Type B pancreatic cell (in vitro differentiated cells): ENCODE results near the gene TOM1. TPM values are rescaled to one million over a fixed set of nuclear protein-coding genes. Genes with fewer than 3 reads are reported as not detected.

ENCODE experiments used
- DNase-seq: peaks from one replicate; pipeline ENCODE4 v3.0.0; 2021; ENCODE audit warnings: mixed read lengths; ENCODE audit not compliant: unreplicated experiment; ENCODE audit errors: extremely low spot score
- H3K27ac Mint-ChIP-seq: 2 replicates; pipeline ENCODE4 v1.8.0; 2021; ENCODE audit warnings: mild to moderate bottlenecking, mixed read lengths
- H3K27me3 Mint-ChIP-seq: 2 replicates; pipeline ENCODE4 v1.8.0; 2021; ENCODE audit warnings: mixed read lengths
- H3K36me3 Mint-ChIP-seq: 2 replicates; pipeline ENCODE4 v1.8.0; 2021; ENCODE audit warnings: mixed read lengths
- H3K4me1 Mint-ChIP-seq: one replicate; pipeline ENCODE4 v1.8.0; 2021; ENCODE audit warnings: mixed read lengths; ENCODE audit not compliant: unreplicated experiment
- H3K4me3 Mint-ChIP-seq: 2 replicates; pipeline ENCODE4 v1.8.0; 2021; ENCODE audit warnings: mild to moderate bottlenecking, mixed read lengths
- H3K9me3 Mint-ChIP-seq: 2 replicates; pipeline ENCODE4 v1.8.0; 2021; ENCODE audit warnings: mixed read lengths
- CTCF ChIP-seq: fragments of 200-600 bp; sonication (generic); conservative IDR thresholded peaks from 2 replicates; pipeline ENCODE4 v1.5.0; 2021; ENCODE audit warnings: antibody characterized with exemption, mild to moderate bottlenecking
- total RNA-seq: library from RNA; stranded (reverse); gene quantifications from 2 replicates; pipeline ENCODE4 v1.2.1, GENCODE V29; 2021; ENCODE audit warnings: low replicate concordance

The TOM1 gene
- total RNA-seq, 1 donor from 2014 or later = 37.6 TPM

- Mint-ChIP-seq H3K36me3 (peaks cover 9% of the 10 kb centered on the region), H3K27ac (no peak overlapping the region), H3K4me1 (no peaks in the 10 kb centered on the region), H3K27me3 (no peaks in the 10 kb centered on the region), H3K9me3 (no peaks in the 10 kb centered on the region), H3K4me3 (no peak overlapping the region)
- TF ChIP-seq CTCF = no peak
- DNase-seq = no peak
These were observed 41.6 kb downstream of the TOM1 start for GRCh38 chr22:35341090-35341874.

GRCh38 chr22:35342390-35342789 lies 42.7 kb downstream of the TOM1 start:
- DNase-seq = no peak
- Mint-ChIP-seq H3K36me3 (peaks cover 9% of the 10 kb centered on the region), H3K27me3 (no peaks in the 10 kb centered on the region), H3K4me1 (no peaks in the 10 kb centered on the region), H3K9me3 (no peaks in the 10 kb centered on the region), H3K4me3 (no peak overlapping the region), H3K27ac (no peak overlapping the region)
- TF ChIP-seq CTCF = no peak

- no peak for DNase-seq
- TF ChIP-seq CTCF = no peak
- Mint-ChIP-seq H3K36me3 (peaks cover 9% of the 10 kb centered on the region), H3K9me3 (no peaks in the 10 kb centered on the region), H3K4me3 (no peak overlapping the region), H3K27me3 (no peaks in the 10 kb centered on the region), H3K27ac (no peak overlapping the region), H3K4me1 (no peaks in the 10 kb centered on the region)
These were observed 44.2 kb downstream of the TOM1 start for GRCh38 chr22:35343664-35344550.

GRCh38 chr22:35344956-35345690 lies 45.4 kb downstream of the TOM1 start:
- H3K36me3 Mint-ChIP-seq = peaks cover 5% of the 10 kb centered on the region
- no peak overlapping the region for H3K4me3 Mint-ChIP-seq
- no peak for TF ChIP-seq CTCF
- no peak overlapping the region for H3K27ac Mint-ChIP-seq
- H3K9me3 Mint-ChIP-seq = no peaks in the 10 kb centered on the region
- no peaks in the 10 kb centered on the region for H3K27me3 Mint-ChIP-seq
- peaks cover 5% of the 10 kb centered on the region for H3K4me1 Mint-ChIP-seq
- no peak for DNase-seq

- no peak for TF ChIP-seq CTCF
- no peaks in the 10 kb centered on the region for H3K27me3 Mint-ChIP-seq
- peaks cover under 1% of the 10 kb centered on the region for H3K36me3 Mint-ChIP-seq
- no peak overlapping the region for H3K4me3 Mint-ChIP-seq
- no peak overlapping the region for H3K27ac Mint-ChIP-seq
- peaks cover 12% of the 10 kb centered on the region for H3K4me1 Mint-ChIP-seq
- DNase-seq = no peak
- H3K9me3 Mint-ChIP-seq = no peaks in the 10 kb centered on the region
These were observed 46.3 kb downstream of the TOM1 start for GRCh38 chr22:35345808-35346505.
